GF-D8 (cell line): ENCODE data around the gene FGFR2.
"Not testable (repeated sequence)": the region's sequence is repeated elsewhere in the genome, so short reads cannot be mapped to it uniquely, and the experiment has no call there.

Experiments used
- DNase-seq: peaks from one replicate; lab custom pipeline; 2025; lab: John Stamatoyannopoulos, UW

The FGFR2 gene

DNA sequence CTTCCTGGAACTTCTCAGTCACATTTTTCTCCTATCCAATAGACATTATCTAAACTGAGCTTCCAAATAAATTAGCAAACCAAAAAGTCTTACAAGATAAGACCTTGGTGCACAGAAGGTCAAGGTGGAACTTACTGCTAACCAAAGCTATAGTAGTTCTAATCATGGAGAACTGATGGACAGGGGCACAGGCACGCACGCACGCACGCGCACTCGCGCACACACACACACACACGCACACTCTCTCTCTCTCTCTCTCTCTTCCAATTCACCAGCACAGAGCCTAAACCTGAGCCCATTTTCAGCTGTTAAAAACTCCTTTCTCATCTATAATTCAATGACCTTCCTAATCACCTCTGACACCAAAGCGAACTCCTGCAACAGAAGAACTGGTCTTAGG is 7.5 kb downstream of the FGFR2 start:
- DNase-seq: no peak

DNA sequence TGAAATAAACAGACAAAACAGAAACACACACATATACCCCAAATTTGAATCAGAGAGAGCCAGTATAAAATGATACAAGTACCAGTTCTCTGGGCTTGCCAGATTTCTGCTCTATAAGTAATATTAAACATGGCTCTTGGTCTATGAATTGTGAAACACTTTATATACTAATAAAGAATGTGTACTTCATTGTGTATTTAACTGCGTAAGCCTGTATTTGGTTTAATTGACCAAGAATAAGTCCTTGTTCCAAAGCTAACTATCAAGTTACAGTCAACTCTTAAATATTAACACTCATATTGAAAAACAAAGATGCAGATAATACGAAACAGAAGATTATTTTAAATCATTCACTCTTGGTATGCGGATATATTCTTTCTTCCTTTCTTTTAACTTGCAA is 8.7 kb downstream of the FGFR2 start:
- DNase-seq: no peak

DNA sequence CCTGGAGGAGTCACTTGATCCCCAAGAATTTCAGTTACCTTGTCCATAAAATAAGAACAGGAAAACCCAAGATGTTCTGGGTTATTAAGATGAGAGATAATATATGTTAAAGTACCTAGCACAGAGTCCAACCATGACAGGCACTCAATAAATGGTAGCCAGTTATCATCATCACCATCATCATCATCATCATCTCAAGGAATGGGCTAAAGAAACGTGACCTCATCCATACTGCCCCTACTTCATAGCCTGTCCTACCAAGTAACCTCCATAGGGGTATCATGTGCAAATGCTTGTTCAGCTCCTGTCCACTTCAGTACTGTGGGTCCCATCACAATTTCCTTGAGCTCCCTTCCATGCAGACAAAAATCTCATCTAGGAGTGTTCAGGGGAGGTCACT is 14.4 kb downstream of the FGFR2 start:
- no peak for DNase-seq

DNA sequence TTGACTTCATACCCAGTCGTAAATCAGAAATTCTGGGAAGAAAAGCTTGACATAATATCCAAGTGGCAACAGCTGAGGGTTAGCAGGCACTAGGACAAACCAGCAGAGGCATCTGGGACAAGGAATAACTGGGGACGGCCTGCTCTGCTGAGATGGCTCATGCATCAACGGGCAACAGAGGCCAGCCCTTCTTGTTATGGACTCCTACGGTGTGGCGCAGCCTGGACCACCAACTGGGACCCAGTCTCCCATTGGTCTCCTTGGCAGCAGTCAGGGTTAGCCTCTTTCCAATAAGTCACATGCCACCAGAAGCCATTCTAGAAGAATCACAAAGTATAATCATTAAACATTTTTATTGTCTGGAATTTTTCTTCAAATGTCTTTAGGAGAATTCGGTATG is 15.0 kb downstream of the FGFR2 start:
- DNase-seq: no peak

DNA sequence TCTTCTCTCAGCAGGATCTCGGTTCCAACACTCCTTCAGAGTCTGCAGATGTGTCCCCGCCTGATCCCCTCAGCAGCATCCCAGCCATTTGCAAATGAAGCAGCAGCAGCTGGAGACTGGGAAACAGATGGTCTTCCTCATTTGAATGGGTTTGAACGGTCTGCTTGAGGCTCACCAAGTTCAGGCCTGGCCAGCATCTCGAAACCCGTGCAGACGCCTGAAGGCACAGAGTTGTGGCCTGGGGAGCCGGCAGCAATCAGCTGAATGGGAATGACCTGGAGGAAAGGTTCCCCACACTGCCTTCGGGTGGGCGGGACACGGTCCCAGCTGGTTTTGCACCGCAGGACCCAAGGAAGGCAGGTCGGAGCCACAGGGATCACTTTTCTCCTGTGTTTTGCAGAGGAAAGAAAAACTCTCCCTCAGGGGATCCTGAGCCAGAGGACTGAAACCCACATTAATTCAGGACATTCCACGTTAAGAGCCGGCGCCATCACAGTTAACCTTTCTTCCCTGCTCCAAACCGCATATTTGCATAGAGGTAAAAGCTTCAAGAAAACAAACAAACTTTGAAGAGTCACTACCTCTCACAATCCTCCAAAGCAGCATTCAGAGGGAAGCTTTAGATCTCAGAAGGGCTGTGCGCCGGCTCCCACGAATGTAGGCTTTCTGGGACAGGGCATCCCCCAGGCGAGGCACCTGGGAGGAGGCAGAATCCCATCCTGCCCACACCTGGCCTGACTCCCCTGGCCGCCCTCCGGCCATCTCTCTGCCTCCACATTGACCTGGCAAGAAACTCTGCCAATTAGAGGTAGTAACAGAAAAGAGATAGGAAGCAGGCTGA is 17.7 kb downstream of the FGFR2 start:
- no peak for DNase-seq

DNA sequence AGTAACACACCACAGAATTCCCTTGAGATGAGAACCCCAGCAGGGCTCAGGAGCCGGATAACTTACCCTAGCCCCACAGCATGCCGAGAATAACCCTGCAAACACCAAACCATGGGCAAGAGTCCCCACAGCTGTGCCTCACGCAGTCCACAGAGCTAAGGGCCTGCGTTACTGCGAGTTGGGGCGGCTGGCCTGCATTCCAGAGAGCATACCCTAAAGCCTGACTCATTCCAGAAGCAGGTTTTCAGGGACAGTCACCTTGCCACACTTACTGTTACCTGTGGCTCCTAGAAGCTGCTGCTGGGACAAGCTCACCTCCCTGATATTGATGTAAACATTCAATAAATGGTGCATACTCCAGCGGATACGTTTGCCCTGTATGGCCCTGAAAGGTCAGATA is 18.6 kb downstream of the FGFR2 start:
- no peak for DNase-seq

DNA sequence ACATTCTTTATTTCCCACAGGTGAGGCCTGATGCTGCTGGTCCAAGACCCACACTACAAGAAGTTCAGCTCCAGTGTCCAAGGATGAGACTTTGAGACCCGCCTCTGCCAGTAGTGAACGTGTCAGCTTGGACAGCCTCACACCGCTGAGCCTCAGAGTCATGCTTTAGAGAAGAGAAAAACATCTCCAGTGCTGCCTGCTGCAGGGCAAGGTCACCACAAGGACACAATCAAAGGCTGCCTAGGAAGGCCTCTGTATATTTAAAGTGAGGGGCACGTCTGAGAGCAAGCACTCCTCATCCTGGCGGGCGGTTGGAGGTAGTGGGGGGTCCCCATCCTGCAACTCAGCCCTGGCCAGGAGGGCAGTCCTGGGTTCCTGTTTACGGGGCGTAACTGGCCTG is 19.3 kb downstream of the FGFR2 start:
- DNase-seq: no peak

DNA sequence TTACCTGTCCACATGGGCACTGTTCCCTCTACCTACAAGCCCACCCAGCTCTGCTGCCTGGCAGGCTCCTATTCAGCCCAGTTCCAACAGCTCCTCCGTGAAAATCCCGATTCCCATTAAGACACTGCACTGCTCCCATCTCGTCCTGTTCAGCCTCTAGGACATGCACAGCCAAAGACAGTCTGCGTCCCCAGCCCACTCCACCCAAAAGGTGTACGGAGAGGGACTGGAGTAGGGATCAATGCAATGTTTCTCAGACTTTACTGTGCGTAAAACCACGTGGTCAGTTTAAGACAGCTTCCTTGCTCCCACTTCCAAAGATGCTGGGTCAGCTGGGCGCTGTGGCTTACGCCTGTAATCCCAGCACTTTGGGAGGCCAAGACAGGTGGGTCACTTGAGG is 19.9 kb downstream of the FGFR2 start:
- DNase-seq: no peak

DNA sequence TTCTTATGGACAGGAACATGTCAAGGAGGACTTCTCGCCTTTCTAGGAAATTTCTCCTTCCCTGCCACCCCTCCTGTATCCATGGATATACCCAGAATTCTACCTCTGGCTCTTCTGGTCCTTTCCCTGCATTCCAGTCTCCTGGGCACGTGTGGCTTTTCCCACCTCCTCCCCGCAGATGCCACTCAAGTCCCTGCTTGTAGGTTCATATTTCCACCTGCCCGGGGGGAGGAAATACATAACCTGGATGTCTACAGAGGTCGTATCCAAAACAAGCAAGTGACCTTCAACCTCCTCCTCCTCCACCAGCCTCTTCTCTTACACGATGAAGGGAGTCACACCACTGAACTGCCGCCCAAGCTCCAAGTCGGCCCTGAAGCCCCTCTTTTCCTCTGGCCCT is 20.7 kb downstream of the FGFR2 start:
- no peak for DNase-seq

DNA sequence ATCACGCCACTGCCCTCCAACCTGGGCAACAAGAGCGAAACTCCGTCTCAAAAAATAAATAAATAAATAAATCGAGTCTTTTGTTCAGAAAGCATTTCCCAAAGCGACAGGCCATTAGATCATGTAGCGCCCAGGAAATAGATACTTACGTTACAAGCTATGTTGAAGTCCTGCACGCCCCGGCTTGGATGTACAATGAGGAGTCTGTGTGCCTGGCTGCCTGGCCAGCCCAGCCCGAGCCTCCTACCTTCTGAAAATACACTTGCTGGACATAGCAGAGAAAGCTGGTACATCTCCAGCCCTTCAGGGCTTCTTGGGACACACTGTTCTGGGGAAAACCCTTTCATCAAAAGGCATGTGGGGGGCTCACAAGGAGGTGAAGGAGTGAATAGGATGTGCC is 22.1 kb downstream of the FGFR2 start:
- DNase-seq: no peak

DNA sequence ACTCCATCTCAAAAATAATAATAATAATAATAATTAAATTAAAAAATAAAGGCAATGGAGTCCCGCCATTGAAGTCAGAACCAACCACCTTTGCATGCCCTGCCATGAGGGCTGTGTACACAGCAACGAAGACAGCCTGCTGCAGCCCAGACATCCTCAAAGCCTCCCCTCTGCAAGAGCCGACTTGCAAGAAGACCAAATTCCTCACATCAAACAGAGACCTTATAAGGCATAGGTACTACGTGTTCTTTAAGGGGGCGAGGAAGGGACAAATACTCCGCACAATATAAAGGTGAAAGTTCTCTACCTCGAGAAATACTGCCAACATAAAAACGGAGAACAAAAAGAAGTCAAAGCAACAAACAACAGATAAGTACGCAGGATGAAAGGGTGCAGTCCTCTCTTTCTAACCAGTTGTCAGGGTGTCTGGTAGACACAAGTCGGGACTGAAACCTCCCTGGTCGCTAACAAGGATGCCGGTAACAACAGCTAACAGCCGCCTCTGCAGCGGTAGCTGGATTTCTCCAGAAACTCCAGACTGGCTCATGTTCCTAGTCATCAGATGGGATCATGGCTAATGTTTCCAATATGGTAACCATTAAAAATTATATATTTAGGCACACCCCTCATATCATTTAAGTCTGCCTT is 23.6 kb downstream of the FGFR2 start:
- no peak for DNase-seq

DNA sequence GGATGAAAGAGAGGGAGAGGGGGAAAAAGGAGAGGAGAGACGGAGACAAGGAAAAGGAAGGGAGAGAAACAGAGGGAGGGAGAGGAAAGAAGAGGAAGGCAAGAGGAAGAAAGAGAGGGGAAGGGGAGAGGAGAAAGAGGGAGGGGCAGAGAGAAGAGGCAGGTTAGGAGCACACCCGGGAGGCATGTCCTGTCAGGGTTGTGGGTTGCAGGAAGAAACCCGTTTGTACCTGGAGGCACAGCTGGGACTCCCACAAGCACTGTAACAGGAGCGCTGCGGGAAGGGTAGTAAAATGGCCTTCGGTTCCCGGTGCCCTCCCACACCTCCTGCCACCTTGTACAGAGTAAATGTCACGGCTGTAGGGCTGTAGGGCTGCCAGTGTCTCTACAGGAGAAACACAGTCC is 24.7 kb downstream of the FGFR2 start:
- DNase-seq: no peak

DNA sequence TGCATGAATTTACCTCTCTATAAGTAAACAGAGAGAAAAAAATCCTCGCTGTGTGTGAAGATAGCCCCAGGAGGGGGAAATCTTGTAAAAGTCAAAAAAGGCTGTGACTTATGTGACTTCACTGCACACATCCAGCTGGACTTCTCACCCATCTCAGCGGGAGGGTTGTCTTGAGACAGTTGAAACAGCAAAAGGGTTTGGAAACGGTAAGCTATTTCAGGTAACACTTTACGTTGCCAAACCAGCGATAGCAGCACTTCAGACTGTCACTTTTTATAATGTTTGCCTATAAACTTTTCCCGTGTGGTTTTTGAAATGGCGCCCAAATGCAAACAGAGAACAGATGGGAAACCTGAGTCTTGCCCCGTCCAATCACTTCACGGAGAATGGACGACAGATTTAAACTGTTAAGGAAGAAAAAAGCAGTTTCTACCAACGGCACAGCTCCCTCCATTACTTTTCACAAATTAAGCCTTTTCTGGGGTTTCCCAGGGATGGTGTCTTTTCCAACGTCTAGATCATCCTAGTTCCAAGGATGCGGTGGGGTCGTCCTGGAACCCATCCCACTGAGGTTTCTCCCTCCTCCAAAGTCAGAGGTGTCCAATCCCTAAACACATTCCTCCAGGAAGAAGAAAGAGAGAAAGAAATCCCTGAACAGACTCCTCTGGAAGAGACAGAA is 25.2 kb downstream of the FGFR2 start:
- no peak for DNase-seq

DNA sequence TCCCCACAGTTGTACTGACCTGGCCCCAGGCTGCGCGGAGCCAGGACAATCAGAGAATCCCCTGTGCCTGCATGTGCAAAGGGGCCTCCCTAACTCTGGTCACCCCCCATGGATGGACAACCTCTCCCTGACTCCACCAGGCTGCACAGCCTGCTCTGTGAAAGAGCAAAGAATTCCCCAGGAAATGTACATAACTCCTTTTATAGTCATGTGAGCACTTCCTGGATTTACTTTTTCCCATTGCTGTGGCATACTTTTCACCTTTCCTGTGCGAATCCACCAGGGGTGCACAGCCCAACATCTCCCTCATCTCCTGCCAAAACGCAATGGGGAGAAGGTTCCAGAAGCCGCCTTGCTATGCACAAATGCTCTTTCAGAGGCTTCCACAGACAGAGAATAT is 27.9 kb downstream of the FGFR2 start:
- no peak for DNase-seq

DNA sequence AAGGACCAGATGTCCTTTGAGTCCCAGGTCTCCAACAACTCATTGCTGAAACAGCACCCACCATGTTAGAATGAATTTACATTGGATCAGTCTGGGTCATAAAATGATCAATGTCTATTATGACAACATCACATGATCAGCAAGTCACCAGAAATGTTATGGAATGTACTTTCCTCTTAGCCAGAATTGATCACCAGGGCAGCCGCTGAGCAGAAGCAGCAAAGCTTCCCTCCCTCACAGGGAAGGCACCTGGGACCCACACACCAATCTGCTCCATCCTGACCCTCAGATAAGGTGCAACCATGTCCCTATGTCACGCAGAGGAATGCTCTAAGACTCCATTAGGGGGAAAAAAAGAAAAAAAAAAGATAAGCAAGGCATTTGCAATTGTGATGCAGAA is 30.0 kb downstream of the FGFR2 start:
- DNase-seq: no peak

DNA sequence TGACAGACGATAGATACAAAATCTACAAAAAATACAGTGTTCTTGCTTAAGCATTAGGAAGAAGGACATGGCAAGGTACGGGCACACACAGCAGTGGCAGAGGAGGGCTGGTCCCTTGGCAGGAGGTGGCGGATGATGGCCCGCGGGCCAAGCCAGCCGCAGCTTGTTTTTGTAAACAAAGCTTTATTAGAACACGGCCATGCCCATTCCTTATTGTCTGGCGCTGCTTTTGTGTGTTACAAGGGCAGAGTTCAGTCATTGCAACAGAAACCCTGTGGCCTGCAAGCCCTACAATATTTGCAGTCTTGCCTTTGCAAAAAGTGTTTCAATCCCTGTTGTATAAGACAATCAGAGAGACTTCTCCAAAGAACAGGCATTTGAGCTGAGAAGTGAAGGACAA is 30.7 kb downstream of the FGFR2 start:
- DNase-seq: no peak

DNA sequence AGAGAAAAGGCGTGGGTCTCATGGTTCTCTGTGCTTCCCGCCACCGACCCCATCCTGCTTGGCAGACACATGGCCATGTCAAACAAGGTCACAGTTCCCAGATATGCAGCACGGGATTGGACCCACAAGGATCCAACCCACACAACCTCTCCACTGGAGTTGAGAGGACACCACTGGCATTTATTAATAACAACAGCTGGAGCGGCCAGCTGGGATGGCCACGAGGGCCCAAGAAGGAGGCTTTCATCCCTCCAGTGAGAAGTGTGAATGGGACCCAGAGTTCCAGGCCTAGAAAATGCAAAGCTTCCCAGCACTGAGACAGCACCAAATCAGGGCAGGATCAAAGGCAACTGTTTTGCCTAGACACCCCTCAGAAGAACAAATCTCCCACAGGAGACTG is 31.5 kb downstream of the FGFR2 start:
- DNase-seq: no peak

DNA sequence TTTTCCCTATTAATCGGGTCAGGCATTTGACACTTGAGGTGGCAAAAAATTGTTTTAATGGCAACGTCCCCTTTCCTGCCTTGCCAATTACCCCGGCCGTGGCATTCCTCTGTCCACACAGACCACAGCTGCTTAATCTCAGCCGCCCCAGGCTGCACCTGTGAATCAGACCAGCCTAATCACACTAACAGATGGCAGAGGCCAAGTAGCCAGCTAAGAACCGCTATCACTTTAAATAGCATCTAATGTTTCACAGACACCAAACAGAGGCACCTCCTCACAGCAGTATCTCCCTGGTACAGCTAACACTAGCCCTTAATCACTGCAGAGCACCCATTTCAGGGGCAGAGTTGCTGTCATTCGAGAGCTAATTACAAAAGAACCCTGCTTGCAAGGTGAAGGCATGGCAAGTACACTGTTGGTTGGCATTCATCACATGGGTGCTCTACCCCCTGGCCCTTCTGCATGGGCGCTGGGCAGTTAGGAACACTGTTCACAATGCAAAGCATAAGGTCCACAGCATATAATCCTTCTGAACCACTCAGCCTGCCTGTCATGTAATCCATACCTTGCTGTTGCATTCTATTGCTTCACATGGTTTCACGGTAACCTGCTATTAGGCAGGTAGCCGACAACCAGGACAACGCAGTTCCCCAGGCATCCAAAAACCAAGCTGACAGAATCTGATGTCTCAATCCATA is 38.8 kb downstream of the FGFR2 start:
- no peak for DNase-seq

DNA sequence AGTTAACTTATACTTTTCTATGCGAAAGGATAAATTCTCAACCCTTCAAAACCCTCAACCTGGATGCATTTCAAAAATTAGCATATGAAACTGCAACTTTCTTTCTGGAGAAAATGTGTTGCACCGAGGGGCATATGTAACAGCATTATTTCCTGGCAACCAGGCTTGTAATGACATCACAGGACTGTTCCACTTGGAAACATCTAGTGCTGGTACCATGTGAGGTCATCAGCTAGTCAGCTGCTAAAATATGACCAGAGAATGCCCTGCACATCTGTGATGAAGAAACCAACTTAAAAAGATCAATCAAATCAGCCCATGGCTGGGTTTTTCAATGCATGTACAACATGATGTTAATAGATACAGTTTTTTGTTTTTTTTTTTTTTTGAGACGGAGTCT is 40.0 kb downstream of the FGFR2 start:
- no peak for DNase-seq

DNA sequence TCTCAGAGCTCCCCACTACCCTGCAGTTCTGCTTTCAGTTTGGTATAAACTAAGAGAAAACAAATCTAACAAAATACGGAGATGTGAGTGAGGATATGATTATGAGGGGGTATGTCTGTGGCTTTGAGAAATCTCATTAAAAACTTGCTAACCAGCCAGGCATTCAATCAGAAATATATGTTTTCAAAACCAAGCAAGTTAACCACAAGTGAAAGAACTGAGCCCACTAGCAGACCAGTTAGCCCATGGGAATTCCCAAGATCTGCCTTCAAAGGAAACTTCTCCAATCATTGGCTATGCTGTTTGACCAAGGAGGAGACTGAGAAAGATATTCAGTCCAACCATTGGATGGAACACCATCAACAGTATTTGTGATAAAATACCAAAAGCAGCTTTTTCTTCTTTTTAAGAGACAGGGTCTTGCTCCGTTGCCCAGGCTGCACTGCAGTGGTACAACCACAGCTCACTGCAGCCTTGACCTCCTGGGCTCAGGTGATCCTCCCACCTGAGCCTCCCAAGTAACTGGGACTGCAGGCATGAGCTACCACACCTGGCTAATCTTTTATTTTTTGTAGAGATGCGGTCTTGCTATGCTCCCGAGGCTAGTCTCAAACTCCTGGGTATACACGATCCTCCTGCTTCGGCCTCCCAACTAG is 41.2 kb downstream of the FGFR2 start:
- no peak for DNase-seq

DNA sequence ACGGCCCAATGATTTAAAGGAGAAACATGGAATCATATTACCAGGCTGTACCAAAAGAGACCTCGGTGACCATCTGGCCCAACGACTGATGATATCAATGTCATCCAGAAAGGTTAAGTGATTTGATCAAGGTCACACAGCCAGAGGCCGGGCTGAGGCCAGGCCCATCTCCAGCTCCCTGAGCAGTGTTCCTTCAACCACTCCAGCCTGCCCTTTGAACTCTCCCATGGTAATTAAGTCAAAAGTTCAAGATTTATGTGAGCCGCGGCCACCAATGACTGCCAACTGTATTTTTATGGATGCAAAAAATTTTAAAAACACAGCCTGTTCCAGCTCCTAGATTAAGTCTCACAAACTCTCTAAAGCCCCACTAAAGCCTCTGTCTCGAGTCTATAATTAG is 41.8 kb downstream of the FGFR2 start:
- DNase-seq: no peak

DNA sequence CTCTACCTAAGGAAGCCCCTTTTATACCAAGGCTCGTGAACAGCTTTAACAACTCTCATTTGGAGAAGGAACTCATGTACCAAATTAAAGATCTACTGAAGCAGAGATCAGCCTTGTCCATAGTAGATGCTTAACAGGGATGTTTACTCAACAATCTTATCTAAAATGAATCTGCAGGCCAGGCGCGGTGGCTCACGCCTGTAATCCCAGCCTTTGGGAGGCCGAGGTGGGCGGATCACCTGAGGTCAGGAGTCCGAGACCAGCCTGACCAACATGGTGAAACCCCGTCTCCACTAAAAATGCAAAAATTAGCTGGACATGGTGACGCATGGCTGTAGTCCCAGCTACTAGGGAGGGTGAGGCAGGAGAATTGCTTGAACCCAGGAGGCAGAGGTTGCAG is 43.3 kb downstream of the FGFR2 start:
- not testable (repeated sequence) for DNase-seq
